GM18907 (cell line): ENCODE data around the gene VTN.
"Not testable (repeated sequence)": the region's sequence is repeated elsewhere in the genome, so short reads cannot be mapped to it uniquely, and the experiment has no call there.

Experiments used
- ATAC-seq: cut with Tn5 transposase; IDR thresholded peaks from one replicate; pipeline ENCODE4 v1.9.1; 2021; ENCODE audit warnings: mild to moderate bottlenecking, moderate library complexity; ENCODE audit not compliant: unreplicated experiment

The VTN gene

GRCh38 chr17:28343491-28343932 lies 26.6 kb downstream of the VTN start:
- ATAC-seq = no peak

GRCh38 chr17:28342313-28342712 lies 27.8 kb downstream of the VTN start:
- no peak for ATAC-seq

- ATAC-seq = no peak
These were observed 28.6 kb downstream of the VTN start for GRCh38 chr17:28341516-28341915.

- no peak for ATAC-seq
These were observed 29.7 kb downstream of the VTN start for GRCh38 chr17:28340374-28340773.

GRCh38 chr17:28339431-28339830 lies 30.7 kb downstream of the VTN start:
- ATAC-seq = no peak

- ATAC-seq = not testable (repeated sequence)
These were observed 31.3 kb downstream of the VTN start for GRCh38 chr17:28338769-28339212.

GRCh38 chr17:28338056-28338768 lies 31.9 kb downstream of the VTN start:
- ATAC-seq = no peak

GRCh38 chr17:28335959-28336871 lies 33.9 kb downstream of the VTN start:
- peak; percentile 3 for ATAC-seq

- peak; percentile 95 for ATAC-seq
These were observed 34.7 kb downstream of the VTN start, which contains the start of the genes IFT20 and TNFAIP1 for GRCh38 chr17:28335201-28335958. Gene IFT20, minus strand, starts transcription at chr17:28335472. Its CDS starts 3,487 bp downstream, at chr17:28331985. Gene TNFAIP1, plus strand, starts transcription at chr17:28335761. Its CDS starts 3,761 bp downstream, at chr17:28339522.

GRCh38 chr17:28334666-28335200 lies 35.4 kb downstream of the VTN start:
- no peak for ATAC-seq

GRCh38 chr17:28334171-28334570 lies 35.9 kb downstream of the VTN start:
- ATAC-seq = no peak

- ATAC-seq = no peak
These were observed 36.9 kb downstream of the VTN start for GRCh38 chr17:28333083-28333746.

GRCh38 chr17:28331891-28332420 lies 38.2 kb downstream of the VTN start:
- ATAC-seq = no peak

- ATAC-seq = no peak
These were observed 39.4 kb downstream of the VTN start for GRCh38 chr17:28330671-28331070.

GRCh38 chr17:28328325-28328724 lies 41.8 kb downstream of the VTN start:
- ATAC-seq = no peak

GRCh38 chr17:28327709-28328108 lies 42.4 kb downstream of the VTN start:
- ATAC-seq = no peak

GRCh38 chr17:28327031-28327607 lies 43.0 kb downstream of the VTN start:
- ATAC-seq = peak; percentile 47

- no peak for ATAC-seq
These were observed 44.0 kb downstream of the VTN start for GRCh38 chr17:28326114-28326513.

- no peak for ATAC-seq
These were observed 44.9 kb downstream of the VTN start for GRCh38 chr17:28325211-28325610.
